HG03135 (cell line): ENCODE results near the gene FANCI.
A peak's percentile ranks its signal among the peaks of the same experiment; 100 is the strongest.
"Not testable (repeated sequence)": the region's sequence is repeated elsewhere in the genome, so short reads cannot be mapped to it uniquely, and the experiment has no call there.

Source experiments
- ATAC-seq: cut with Tn5 transposase; IDR thresholded peaks from one replicate; pipeline ENCODE4 v1.9.1; 2021; ENCODE audit warnings: mild to moderate bottlenecking, moderate library complexity; ENCODE audit not compliant: unreplicated experiment

Gene FANCI

DNA sequence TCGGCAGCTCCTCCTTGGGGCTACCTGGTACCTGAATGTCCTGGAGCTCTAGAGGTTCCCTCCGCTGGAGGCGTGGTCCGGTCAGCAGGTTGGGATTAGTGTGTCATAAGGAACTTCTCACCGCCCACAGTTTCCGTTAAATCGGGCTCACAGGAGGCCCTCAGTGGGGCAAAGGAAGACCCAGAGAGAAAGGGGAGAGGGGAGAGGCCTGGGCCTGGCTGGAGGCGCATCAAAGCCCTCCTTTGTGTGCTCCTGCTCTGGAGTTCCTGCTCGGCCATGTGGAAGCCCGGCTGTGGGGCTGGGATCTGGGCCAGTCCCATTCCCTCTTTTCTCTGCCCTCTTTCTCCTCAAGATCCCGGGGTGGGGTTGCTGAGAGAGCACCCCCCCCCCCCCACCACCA lies 22.2 kb upstream of the FANCI start, which contains the start of gene RLBP1:
Gene RLBP1, minus strand, starts transcription at position 37 of the 400 bp plus-strand sequence. CDS start 2,604 bp downstream, outside the sequence.
- ATAC-seq = no peak

- no peak for ATAC-seq
Observed at GRCh38 chr15:89225588-89225987, 18.2 kb upstream of the FANCI start.

GRCh38 chr15:89226359-89227221 lies 17.2 kb upstream of the FANCI start:
- no peak for ATAC-seq

DNA sequence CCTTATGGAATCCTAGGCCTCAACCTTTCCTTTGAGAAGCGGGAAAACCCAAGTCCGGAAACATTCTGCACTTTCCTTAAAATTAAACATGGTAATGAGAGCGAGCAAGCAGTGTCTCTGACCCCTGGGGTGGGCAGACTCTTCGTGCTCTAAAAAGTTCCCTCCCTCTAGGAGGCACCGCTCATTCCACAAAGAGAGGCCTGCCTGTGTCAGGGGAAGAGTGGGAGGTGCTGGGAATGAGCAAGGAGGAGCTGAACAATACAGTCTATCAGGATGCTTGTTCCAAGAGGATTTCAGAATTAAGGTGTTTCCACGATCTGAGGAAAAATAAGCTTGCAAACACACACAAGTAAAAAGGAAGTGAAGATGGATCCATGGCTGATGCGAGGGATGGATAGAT lies 16.4 kb upstream of the FANCI start:
- no peak for ATAC-seq

- ATAC-seq = no peak
Observed at GRCh38 chr15:89230277-89230676, 13.5 kb upstream of the FANCI start.

- ATAC-seq = no peak
Observed at GRCh38 chr15:89231832-89232231, 11.9 kb upstream of the FANCI start.

GRCh38 chr15:89239883-89240810 lies 3.6 kb upstream of the FANCI start:
- not testable (repeated sequence) for ATAC-seq

DNA sequence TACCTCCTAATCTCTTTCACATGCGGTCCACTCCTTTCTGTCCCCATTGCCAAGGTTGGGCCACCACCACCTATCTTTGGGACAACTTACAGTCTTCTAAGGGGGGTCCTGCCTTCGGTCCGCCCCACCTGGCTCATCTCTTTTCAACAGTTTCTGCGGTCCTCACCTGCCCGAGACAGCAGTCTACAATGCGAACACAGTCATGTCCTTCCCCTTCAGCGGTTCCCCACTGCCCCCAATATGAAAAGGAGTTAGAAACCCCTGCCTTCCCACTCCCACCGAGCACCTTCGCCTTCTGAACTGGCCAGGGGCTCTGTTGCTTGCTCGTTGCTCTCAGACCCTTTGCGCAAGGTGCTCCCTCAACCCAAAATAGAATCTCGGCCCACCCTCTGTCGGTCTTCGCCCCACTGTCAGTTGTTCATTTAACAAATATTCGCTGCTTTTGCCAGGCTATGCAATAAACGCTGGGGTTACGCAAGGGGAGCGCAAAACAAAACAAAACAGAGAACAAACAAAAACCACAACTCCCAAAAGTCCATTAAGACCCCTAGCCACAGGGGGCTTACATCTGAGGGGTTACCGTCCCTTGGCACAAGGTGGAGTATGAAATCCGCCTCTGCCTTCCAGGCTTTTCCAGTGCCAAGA lies 611 bp upstream of the FANCI start:
- no peak for ATAC-seq

DNA sequence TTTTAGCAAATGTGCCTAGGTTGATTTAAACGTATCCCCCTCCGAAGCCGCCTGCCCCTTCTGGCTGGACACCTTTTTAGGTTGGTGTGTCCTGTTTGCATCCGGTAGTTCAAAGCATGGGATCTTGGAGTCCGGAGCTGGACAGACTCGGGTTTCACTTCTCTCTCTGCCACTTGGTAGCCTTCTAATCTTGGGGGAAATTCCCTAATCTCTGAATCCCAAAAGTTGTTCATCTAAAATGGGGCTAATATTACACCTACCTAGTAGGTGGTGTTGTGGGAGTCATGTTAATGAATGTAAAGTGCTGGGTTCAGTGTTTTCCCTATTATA lies 760 bp downstream of the FANCI start:
- peak; percentile 27 for ATAC-seq

GRCh38 chr15:89247446-89247845 lies 3.7 kb downstream of the FANCI start:
- no peak for ATAC-seq

- ATAC-seq = no peak
Observed at GRCh38 chr15:89248584-89248983, 4.8 kb downstream of the FANCI start.

DNA sequence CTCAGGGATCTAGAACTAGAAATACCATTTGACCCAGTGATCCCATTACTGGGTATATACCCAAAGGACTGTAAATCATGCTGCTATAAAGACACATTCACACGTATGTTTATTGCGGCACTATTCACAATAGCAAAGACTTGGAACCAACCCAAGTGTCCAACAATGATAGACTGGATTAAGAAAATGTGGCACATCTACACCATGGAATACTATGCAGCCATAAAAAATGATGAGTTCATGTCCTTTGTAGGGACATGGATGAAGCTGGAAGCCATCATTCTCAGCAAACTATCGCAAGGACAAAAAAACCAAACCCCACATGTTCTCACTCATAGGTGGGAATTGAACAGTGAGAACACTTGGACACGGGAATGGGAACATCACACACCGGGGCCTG lies 6.4 kb downstream of the FANCI start:
- not testable (repeated sequence) for ATAC-seq

DNA sequence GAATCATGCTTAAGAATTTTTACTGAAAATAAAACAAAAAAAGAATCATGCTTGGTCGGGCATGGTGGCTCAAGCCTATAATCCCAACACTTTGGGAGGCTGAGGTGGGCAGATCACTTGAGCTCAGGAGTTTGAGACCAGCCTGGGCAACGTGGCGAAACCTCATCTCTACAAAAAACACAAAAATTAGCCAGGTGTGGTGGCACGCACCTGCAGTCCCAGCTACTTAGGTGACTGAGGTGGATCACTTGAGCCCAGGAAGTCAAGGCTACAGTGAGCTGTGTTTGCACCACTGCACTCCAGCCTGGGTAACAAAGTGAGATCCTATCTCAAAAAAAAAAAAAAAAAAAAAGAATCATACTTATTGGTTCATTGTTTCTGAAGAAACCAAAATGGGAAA lies 33.5 kb downstream of the FANCI start:
- not testable (repeated sequence) for ATAC-seq

DNA sequence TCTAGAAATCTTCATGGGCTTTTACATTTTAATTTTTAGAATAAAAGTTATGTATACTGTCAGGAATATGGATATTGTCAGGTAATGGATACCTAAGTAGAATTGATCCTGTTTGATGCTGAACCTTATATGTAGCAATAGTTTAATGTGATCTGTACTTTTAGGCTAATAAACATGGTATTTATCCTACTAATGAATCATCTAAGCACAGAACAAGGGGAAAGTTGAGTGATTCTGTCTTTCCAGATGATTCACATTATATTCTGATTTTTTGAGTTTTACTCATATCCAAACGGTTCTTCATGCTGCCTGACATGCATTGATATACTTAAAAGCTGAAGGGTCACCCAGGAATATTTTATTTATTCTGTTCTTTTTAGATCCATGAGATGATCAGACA lies 34.5 kb downstream of the FANCI start:
- no peak for ATAC-seq

DNA sequence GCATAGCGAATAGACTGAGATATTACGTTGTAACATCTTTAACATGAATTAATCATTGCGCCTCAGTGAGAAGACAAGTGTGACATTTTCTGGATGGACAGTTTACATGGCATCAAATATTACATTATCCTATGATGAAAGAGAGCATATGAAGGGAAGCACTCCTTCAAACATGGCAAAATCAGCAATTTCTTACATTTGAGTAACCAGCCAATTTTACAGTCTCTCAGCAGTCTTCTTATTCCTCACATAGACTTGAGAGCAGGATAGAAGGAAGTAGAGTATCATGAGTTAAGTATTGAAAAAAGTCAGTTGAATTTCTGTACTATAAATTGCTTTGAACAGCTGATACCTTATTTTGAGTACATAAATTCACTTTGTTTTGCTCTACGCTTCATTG lies 38.9 kb downstream of the FANCI start:
- no peak for ATAC-seq

GRCh38 chr15:89283201-89283600 lies 39.4 kb downstream of the FANCI start:
- no peak for ATAC-seq

DNA sequence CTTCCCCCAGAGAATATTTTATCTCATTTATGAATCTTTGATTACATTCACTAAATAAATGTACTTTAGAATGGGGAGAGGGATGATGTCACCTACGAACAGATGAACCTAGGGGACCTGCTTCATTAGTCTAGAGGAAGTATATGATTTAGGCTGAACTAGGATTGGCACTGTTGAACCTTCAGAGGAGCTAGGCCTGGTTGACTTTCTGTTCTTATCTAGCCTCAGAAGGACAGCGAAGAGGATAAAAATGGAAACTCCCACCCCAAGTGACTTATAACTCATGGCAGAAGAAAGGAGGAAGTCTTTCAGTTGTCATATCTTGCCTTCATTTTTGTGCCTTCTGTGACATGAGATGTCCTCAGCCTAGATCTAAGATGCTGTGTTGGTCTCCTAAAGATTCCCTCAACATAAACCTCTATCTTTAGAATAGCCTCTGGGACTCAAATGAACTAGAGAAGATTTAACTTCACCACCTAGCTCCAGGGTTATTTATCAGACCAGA lies 48.2 kb downstream of the FANCI start:
- no peak for ATAC-seq

DNA sequence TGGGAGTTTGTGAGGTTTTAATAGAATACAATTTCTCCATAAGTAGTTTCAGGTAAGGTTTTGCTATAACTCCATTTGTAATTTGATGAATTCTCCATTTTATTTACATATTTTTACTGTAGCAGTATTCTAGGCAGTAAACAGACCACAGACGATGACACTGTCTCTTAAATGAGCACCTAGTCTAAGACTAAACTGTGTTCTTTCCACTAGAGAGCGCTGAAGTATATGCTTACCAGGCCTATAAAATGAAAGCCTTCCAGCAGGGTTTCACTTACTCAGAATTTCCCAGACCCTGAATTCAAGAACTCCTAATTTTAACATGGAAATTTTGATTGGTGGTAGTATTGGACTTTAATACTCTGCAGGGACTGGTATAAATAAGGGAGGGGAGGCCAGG lies 49.2 kb downstream of the FANCI start:
- ATAC-seq = no peak

GRCh38 chr15:89299896-89300295 lies 56.1 kb downstream of the FANCI start:
- no peak for ATAC-seq

DNA sequence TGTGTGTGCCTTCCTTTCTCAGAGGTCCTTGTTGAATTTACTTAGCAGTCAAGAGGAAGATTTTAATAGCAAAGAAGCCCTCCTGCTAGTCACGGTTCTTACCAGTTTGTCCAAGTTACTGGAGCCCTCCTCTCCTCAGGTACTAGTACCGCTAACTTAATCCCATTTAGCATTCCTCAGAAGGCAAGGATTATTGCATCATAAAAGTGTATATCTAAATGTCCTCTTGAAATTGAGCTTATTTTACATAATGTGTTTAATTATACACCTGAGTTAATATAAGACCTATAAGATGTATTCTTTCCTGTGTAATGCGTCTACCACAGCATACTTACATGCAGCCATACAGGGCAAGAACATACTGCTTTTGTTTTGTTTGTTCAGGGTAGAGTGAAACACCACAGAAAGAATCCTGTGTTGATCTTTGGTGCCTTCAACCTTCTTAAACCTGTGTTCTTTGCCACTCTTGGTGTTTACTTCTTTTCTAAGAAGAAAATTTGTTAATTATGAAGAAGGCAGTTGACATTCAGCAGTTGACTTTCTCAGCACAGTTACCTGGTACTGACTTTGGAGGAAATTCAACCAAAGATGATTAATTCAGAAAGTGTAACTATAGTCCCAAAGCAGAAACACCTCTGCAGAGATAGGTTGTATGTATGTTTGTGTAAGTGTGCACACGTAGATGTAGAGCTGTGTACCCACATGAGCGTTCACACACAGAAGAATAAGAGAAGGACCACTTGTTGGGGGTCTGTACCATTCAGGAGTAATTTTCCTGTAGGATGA lies 57.7 kb downstream of the FANCI start:
- ATAC-seq = no peak
